ENCODE measurements around the gene RCAN1.
"Not testable (repeated sequence)": the region's sequence is repeated elsewhere in the genome, so short reads cannot be mapped to it uniquely, and the experiment has no call there.

DNA sequence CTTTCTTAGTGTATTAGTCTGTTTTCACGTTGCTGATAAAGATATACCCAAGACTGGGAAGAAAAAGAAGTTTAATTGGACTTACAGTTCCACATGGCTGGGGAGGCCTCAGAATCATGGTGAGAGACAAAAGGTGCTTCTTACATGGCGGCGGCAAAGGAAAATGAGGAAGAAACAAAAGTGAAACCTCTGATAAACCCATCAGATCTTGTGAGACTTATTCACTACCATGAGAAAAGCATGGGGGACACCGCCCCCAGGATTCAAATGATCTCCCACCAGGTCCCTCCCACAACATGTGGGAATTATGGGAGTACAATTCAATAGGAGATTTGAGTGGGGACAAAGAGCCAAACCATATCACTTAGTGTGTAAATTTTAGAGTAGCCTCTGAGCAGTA is 46.1 kb downstream of the RCAN1 start:
- not testable (repeated sequence) for TF ChIP-seq POLR2A, EP300 (IDR thresholded peaks at IDR 0.05)
- TF ChIP-seq, protein P1, sequence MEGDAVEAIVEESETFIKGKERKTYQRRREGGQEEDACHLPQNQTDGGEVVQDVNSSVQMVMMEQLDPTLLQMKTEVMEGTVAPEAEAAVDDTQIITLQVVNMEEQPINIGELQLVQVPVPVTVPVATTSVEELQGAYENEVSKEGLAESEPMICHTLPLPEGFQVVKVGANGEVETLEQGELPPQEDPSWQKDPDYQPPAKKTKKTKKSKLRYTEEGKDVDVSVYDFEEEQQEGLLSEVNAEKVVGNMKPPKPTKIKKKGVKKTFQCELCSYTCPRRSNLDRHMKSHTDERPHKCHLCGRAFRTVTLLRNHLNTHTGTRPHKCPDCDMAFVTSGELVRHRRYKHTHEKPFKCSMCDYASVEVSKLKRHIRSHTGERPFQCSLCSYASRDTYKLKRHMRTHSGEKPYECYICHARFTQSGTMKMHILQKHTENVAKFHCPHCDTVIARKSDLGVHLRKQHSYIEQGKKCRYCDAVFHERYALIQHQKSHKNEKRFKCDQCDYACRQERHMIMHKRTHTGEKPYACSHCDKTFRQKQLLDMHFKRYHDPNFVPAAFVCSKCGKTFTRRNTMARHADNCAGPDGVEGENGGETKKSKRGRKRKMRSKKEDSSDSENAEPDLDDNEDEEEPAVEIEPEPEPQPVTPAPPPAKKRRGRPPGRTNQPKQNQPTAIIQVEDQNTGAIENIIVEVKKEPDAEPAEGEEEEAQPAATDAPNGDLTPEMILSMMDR (IDR thresholded peaks at IDR 0.05) = not testable (repeated sequence)
